Cardiac fibroblast (primary cell): ENCODE data around the gene PRKG1.

Experiments
- DNase-seq, 2 donors: peaks; one replicate each; pipeline versions ENCODE4 v3.0.0 to v3.0.0-alpha.2; 2010; ENCODE audit warnings: low read depth in 2 of 2
- H3K4me3 ChIP-seq, 2 donors: replicated peaks in 1 of 2; 1 replicate in 1 of 2; 2 replicates in 1 of 2; pipeline ENCODE4 v1.5.1; 2011; ENCODE audit warnings: low read depth in 2 of 2, low read length in 2 of 2, mild to moderate bottlenecking in 2 of 2, moderate library complexity in 1 of 2
- TF ChIP-seq, protein P1 (sequence below): IDR thresholded peaks from one replicate; pipeline ENCODE4 v1.5.1; 2011; ENCODE audit warnings: low read depth, mild to moderate bottlenecking, low read length, inconsistent platforms

PRKG1 gene

DNA sequence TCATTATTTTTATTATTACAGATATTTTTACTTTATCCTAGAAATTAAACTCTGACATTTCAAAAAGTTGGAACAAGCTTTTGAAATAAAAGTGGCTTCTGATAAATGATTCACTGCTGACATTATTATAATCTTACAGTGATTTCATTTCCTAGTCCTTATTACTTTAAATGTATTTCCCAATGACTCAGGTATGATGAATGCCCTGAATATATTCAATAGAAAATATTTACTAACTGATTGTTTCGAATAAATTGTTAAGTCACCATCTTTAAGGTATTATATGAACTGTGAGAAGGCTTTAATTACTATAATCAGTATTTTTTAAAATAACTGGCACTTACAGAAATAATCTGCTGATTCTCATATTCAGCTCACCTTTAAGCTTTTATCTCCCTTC lies 1261.4 kb downstream of the PRKG1 start:
- TF ChIP-seq, protein P1, sequence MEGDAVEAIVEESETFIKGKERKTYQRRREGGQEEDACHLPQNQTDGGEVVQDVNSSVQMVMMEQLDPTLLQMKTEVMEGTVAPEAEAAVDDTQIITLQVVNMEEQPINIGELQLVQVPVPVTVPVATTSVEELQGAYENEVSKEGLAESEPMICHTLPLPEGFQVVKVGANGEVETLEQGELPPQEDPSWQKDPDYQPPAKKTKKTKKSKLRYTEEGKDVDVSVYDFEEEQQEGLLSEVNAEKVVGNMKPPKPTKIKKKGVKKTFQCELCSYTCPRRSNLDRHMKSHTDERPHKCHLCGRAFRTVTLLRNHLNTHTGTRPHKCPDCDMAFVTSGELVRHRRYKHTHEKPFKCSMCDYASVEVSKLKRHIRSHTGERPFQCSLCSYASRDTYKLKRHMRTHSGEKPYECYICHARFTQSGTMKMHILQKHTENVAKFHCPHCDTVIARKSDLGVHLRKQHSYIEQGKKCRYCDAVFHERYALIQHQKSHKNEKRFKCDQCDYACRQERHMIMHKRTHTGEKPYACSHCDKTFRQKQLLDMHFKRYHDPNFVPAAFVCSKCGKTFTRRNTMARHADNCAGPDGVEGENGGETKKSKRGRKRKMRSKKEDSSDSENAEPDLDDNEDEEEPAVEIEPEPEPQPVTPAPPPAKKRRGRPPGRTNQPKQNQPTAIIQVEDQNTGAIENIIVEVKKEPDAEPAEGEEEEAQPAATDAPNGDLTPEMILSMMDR = no peak
- peak in 1 of 2 donors; percentile 53 for DNase-seq
- H3K4me3 ChIP-seq = no peak overlapping the region

DNA sequence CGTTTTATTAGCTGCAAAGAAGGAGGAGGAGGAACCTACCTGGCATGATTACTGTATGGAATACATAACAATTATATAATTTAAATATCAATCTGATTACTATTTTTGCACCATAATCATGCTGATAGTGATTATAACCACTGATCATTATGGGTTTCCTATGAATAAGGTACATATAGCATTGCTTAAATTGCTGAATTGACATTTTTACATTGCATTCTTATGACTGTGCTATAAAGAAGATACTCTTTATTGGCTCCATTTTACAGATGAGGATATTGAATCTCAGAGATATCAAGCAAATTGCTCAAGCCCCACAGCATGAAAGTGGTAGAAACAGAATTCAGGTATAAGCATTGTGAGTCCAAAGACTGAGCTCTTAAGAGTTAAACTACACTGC lies 1262.9 kb downstream of the PRKG1 start:
- H3K4me3 ChIP-seq = no peak overlapping the region
- TF ChIP-seq, protein P1 = no peak
- no peak for DNase-seq

DNA sequence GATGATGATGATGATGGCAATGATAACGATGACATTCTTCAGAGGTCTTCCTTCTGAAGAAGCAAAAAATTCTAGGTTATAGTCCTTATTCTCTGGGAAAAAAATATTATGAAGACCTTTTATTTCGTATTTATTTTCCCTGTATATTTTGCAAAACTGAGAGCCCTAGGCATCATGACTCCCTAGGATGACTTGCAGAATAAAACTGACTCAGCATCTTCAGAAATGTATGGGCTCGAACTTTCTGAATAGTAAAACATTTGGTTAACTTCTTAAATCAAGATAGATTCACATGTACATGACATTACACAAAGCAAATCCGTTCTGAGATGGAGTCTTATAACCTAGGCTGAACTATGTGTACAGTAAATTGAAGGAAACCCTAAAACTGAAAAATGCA lies 1269.2 kb downstream of the PRKG1 start:
- H3K4me3 ChIP-seq = no peak overlapping the region
- no peak for DNase-seq
- TF ChIP-seq, protein P1 = no peak

DNA sequence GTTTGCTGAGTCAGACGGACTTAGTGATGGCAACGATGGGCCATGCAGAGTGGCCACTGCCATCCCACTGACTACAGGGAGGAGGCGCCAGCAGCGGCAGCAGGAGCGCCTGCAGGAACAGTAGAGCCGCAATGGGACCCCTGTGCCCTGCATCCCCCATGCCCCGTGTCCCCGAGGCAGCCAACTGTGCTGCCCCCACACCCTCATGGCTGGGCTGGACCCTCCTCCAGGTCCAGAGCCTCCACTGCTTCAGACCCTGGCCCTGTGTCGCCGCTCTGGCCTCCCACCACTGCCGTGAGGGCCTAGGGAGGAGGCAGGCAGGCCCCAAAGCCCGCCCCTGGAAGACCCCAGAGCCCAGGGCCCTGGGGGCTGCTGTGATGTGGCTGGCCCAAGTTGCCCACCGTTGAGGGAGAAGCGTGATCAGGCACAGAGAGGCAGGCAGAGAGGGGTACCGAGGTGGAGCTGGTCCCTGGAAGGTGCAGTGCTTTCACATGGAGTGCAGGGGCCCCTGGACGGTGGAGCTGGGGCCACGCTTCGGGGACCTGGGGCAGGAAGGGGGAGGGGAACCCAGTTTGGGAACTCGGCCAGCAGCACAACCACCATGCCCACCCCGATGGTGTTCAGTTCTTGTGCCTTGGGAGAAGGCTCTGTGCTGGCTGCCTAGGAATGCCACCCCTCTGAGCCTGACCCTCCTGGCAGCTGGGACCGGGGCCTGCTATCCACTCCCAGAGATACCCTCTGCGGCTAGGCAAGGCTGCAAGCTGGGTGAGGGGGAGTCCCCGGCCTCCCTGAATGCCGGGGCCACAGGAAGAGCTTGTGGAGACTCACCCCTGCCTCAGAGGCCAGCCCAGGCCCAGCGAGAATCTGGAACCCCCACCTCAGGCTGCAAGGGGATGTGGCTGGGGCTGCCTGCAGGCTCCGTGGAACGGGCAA lies 1272.4 kb downstream of the PRKG1 start:
- TF ChIP-seq, protein P1 = no peak
- DNase-seq = no peak
- no peak overlapping the region for H3K4me3 ChIP-seq

DNA sequence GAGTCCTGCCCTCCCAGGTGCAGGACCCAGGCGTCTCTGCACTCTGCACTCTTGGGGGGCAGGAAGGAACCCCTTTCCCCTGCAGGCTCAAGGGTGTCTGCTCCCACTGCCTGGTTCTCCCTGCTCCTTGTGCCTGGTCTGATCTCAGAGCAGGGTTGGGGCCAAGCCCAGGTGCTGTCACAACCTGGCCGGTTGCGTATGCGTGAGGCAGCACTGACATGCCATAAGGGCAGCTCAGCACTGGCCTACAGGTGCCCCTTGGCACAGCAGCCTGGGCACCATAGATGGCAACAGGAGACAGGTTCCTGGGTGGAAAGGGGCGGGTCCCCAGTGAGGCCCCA lies 1273.0 kb downstream of the PRKG1 start:
- TF ChIP-seq, protein P1 = no peak
- no peak overlapping the region for H3K4me3 ChIP-seq

More for the DNA sequence above, 1273.0 kb downstream of the PRKG1 start:
- DNase-seq = no peak
